GM18520 (cell line): Measurements from ENCODE around the gene TASL.
"Not testable (repeated sequence)": the region's sequence is repeated elsewhere in the genome, so short reads cannot be mapped to it uniquely, and the experiment has no call there.

ENCODE experiments used
- ATAC-seq: cut with Tn5 transposase; IDR thresholded peaks from one replicate; pipeline ENCODE4 v1.9.1; 2021; ENCODE audit not compliant: unreplicated experiment

The TASL gene

GRCh38 chrX:30577362-30577991 is at the start of gene TASL:
Gene TASL, minus strand, starts transcription at chrX:30577766. Its CDS starts 17,411 bp downstream, at chrX:30560355.
- ATAC-seq: peak; percentile 75

GRCh38 chrX:30626402-30626801 is 48.8 kb upstream of the TASL start:
- ATAC-seq: no peak

GRCh38 chrX:30622361-30622760 is 44.8 kb upstream of the TASL start:
- no peak for ATAC-seq

GRCh38 chrX:30620980-30621618 is 43.5 kb upstream of the TASL start:
- ATAC-seq: no peak

GRCh38 chrX:30620125-30620524 is 42.6 kb upstream of the TASL start:
- ATAC-seq: no peak

GRCh38 chrX:30618160-30618765 is 40.7 kb upstream of the TASL start:
- no peak for ATAC-seq

- no peak for ATAC-seq
These were observed 37.7 kb upstream of the TASL start for GRCh38 chrX:30615229-30615628.

GRCh38 chrX:30613721-30614120 is 36.2 kb upstream of the TASL start:
- no peak for ATAC-seq

- no peak for ATAC-seq
These were observed 34.7 kb upstream of the TASL start for GRCh38 chrX:30612250-30612655.

- no peak for ATAC-seq
These were observed 32.5 kb upstream of the TASL start for GRCh38 chrX:30610026-30610425.

- ATAC-seq: no peak
These were observed 29.6 kb upstream of the TASL start for GRCh38 chrX:30607155-30607554.

- ATAC-seq: not testable (repeated sequence)
These were observed 23.0 kb upstream of the TASL start for GRCh38 chrX:30600269-30601176.

- ATAC-seq: peak; percentile 69
These were observed 19.8 kb upstream of the TASL start for GRCh38 chrX:30597216-30598012.

GRCh38 chrX:30593440-30594200 is 16.1 kb upstream of the TASL start:
- ATAC-seq: no peak

- no peak for ATAC-seq
These were observed 15.3 kb upstream of the TASL start for GRCh38 chrX:30592831-30593230.

- no peak for ATAC-seq
These were observed 12.8 kb upstream of the TASL start for GRCh38 chrX:30590368-30590767.

GRCh38 chrX:30589146-30589888 is 11.8 kb upstream of the TASL start:
- no peak for ATAC-seq

GRCh38 chrX:30586516-30586915 is 8.9 kb upstream of the TASL start:
- ATAC-seq: no peak

- ATAC-seq: no peak
These were observed 5.1 kb upstream of the TASL start for GRCh38 chrX:30582664-30583063.
